ENCODE data around the gene BRD7. TPM values are rescaled to one million over a fixed set of nuclear protein-coding genes. Genes with fewer than 3 reads are reported as not detected.

The BRD7 gene
- total RNA-seq, 1 donor from 2014 or later: 32.4 TPM

DNA sequence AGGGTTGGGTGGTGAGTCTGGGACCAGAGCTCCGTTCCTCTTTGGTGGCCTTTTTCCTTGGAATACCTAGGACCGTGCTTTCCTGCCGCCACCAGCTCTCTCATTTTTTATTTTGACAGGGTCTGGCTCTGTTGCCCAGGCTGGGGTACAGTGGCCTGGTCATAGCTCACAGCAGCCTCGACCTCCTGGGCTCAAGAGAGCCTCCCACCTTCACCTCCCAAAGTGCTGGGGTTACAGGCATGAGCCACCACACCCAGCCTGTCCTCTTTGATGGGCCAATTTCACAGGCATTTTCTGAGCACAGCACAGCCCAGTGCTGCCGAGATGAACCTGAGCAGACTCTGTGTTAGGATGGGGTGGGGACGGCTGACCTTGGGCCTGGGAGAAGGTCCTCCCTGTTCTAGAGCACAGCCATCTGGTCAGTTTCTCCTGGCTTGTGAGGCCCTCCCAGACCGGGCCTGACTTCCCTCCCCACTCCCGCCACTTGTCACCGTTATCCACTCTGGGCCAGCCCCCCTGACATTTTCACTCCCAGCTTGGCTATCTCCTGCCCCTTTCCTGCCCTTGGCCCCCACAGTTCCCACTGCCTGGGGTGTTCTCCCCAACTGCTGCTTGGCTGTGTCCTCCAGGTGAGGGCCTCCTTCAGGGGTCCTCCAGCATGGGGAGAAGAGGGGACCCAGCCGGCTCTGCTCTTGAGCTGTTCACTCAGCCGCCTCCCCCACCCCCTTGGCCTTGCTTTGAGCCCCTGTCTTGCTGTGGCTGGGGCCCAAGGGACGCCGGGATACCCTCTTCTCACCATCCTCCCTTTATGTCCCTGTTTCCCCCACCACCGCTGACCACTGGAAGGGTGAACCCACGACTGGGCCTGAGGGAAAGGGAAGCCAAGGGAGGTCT, 97.4 kb downstream of the BRD7 start:
- DNase-seq: no peak

DNA sequence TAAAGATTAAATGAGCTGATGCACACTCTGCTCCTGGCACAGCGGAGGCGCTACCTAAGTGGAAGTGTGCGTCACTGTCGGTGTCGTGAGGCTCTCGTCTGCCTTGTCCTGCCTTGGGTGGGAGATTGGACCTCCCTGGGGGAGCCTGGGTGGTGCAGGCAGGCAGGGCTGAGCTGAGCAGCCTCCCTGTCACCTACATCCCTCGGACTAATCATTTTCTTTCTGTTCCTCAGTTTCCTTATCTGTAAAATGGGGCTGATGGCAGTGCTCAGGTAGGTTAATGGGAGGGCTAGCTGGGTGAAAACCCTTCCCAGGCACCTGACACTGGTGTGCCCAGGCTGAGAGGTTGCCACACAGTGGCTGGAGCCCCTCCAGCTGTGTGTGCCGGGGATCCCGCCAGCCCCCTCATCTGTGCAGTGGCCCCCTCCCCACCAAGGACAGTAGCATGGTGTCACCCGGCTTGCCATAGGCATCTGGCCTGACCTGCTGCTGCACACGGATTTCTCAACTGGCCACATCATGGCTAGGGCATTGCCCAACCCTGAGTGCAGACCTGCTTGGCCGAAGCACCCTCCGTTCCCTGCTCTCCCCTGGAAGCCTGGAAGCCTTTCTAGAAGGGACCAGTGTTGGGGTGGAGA, 98.2 kb downstream of the BRD7 start:
- no peak for DNase-seq

DNA sequence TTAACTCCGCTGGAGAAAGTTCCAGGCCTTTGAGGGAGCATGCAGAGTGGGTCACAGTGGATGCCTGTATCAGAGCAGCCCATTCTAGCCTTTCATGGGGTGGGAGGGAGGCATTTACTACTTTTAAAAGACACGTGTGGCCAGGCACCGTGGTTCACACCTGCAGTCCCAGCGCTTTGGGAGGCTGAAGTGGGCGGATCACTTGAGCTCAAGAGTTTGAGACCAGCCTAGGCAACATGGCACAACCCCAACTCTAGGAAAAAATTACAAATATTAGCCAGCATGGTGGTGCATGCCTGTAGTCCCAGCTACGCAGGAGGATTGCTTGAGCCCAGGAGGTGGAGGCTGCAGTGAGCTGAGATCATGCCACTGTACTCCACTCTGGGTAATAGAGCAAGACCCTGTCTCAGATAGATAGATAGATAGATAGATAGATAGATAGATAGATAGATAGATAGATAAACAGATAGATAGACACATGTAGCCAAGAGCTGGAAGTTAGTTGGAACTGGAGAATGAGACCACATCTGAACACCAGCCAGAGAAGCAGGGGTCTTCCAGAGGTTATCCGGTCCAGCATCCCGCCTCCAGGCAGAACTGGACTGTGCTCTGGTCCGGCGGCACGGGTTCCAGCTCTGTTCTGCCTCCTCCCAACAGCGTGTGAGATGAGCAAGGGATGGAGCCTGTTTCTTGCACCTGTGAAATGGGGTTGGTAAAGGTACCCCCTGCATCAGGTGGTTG, 98.8 kb downstream of the BRD7 start:
- DNase-seq: no peak

DNA sequence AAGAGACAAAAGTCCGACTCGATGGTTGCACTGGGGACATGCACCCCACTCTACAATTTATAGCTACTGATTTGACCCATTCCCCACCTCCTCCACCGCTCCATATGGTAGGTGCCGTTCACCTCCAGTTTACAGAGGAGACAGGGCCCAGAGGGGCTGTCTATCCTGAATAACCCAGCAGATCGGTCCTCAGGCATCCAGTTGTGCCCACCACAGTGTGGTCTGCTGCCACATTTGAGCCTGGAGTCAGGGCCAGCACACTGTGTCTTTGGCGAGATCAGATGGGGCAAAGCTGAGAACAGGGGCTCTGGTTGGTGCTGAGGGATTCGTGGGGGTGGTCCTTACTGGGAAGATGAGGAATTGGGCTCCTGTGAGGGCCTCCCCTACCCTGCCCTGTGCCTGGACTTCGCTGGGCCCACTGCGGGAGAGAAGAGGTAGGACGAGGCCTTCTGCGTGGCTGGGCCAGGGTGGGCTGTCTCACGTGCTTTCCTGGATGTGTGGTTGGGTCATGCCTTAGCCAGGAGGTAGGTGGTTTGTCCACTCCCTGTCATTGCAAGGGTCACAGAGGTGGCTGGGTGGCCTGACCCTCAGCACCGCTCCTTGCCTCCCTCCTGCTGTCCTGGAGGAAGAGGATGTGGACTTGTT, 99.6 kb downstream of the BRD7 start:
- DNase-seq: no peak

GRCh38 chr16:50268352-50268751, 100.4 kb downstream of the BRD7 start:
- DNase-seq: no peak

DNA sequence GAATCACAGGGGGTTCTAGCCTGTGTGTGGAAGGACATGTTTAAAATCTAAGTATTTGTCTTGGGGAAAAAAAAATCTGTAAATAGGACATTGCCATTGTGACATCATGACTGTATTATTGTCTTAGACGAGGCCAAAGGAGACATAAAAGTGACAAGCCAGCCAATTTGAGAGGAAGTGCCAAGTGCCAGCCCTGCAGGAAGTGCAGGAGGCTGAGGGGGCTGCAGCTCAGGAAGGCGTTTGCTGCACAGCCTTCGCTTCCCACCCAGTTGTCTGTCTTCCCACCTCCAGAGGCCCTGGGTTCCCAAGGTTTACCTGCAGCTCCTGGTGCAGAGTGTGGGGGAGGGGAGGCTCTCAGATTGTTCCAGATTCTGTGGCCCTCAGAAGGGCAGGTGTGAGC, 101.1 kb downstream of the BRD7 start:
- no peak for DNase-seq

GRCh38 chr16:50267151-50267631, 101.6 kb downstream of the BRD7 start:
- DNase-seq: no peak

- no peak for DNase-seq
Observed at GRCh38 chr16:50266337-50267091, 102.3 kb downstream of the BRD7 start, which contains the start of gene ADCY7. Gene ADCY7 (plus strand): TSS chr16:50266551. CDS start chr16:50288180, 21,629 bp downstream.

Small RNAs within 50 kb of the gene (small RNA-seq; reads per million reads assigned to genes)
- not detected for gene MIR6771

Other genes with a start within 250 kb of the BRD7 start
- gene TENT4B, start 215.7 kb downstream of the BRD7 start, total RNA-seq: 31.4 TPM
- gene ADCY7, start 102.4 kb downstream of the BRD7 start, total RNA-seq: 8.7 TPM
- gene NKD1, start 179.4 kb upstream of the BRD7 start, total RNA-seq: 2.2 TPM

All from occipital lobe (tissue), 3 donors.